ENCODE results near the gene PLRG1.
"Not testable (repeated sequence)": the region's sequence is repeated elsewhere in the genome, so short reads cannot be mapped to it uniquely, and the experiment has no call there.

PLRG1 gene

GRCh38 chr4:154549894-154550790 is at the start of gene PLRG1:
Gene PLRG1, minus strand, starts transcription at chr4:154550400. Its CDS starts 92 bp downstream, at chr4:154550308.
- DNase-seq (ENCODE audit: low spot score), result peak; percentile 84

DNA sequence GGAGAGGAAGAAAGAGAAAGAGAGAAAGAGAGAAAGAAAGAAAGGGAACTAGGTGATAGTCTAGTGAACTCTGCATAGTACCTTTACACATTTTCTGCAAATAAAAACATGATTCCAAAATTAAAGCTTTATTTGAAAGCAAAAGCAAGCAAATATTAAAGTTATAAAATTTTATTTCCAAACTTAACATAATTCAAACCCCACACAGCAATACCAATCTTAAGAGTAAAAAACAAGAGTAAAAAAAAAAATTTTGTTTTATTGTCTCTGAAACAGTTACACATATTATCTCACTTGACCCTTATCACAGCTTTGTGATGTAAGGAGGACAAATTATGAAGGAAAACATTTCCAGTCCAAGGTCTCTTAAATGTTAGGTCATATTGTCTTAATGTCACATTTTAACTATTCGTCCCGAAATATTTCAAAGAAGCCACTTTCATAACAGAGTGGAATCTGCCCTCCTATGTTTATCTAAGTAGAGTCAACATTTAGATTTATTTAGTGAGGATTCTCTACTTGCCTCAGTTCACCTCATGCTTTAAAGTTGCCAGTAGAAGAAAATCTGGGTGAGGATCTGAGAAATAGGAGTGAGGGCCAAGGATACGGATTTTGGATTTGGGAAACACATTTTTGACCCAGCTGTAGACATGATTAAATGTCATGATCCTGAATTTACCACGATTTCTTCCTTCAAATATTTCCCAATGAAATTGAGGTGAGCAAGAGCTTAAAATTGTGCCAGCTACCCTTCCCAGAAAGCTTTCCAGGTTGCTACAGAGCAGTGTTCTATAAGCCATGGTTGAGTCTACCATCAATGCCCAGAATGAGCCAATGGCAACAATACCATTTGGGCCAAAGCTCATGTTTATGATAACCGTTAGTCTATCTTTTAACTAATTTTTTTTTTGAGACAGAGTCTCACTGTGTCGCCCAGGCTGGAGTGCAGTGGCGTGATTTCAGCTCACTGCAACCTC is 47.9 kb upstream of the PLRG1 start:
- DNase-seq (ENCODE audit: low spot score), result no peak

- not testable (repeated sequence) for DNase-seq (ENCODE audit: low spot score)
Observed at GRCh38 chr4:154597281-154597680, 47.1 kb upstream of the PLRG1 start.

DNA sequence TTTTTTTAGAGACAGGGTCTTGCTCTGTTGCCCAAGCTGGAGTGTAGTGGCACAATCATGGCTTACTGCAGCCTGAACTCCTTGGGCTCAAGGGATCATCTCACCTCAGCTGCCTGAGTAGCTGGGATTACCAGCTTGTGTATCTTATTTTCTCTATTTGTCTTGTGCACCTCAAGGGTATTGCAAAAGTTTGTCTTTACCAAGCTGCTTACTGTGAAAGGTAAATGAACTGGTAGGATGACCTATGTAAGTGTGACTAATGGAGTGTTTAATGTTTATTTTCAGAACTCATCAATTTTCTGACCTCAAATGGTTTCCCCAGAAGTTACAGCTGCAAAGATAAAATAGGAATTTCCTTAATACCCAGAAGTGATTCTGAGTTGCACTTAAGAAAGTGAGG is 45.6 kb upstream of the PLRG1 start:
- no peak for DNase-seq (ENCODE audit: low spot score)

DNA sequence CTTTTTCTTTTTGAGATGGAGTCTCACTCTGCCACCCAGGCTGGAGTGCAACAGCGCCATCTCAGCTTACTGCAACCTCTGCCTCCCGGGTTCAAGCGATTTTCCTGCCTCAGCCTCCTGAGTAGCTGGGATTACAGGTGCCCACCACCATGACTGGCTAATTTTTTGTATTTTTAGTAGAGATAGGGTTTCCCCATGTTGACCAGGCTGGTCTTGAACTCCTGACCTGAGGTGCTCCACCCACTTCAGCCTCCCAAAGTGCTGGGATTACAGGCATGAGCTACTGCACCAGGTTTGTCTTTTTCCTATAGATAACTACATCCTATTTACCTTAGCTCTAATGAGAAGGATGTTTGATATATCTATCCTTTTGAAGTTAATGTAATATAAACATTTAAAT is 44.1 kb upstream of the PLRG1 start:
- DNase-seq (ENCODE audit: low spot score), result not testable (repeated sequence)

DNA sequence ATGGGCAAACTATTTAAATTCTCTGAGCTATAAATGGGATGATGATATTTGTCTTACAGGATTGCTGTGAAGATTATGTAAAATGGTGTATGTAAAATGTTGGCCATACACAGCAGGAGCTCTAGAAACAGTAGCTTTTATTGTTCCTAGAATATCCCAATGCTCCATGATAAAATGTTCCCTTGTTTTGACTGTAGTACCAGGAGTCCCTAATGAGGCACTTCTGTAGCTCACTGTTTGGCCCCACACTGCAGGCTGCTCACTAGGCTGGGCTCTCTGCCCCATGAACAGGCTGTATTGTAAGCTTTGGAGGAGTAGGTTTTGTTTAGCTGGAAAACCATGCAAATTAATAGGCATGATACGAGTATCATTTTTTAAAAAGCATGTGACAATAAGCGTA is 43.7 kb upstream of the PLRG1 start:
- no peak for DNase-seq (ENCODE audit: low spot score)

GRCh38 chr4:154591890-154592289 is 41.7 kb upstream of the PLRG1 start:
- DNase-seq (ENCODE audit: low spot score), result no peak

- no peak for DNase-seq (ENCODE audit: low spot score)
Observed at GRCh38 chr4:154590329-154591006, 40.3 kb upstream of the PLRG1 start, which contains the start of gene FGA. Gene FGA, minus strand, starts transcription at chr4:154590742. Its CDS starts 55 bp downstream, at chr4:154590687.

- DNase-seq (ENCODE audit: low spot score), result no peak
Observed at GRCh38 chr4:154589296-154590197, 39.3 kb upstream of the PLRG1 start.

- DNase-seq (ENCODE audit: low spot score), result no peak
Observed at GRCh38 chr4:154588198-154588597, 38.0 kb upstream of the PLRG1 start.

DNA sequence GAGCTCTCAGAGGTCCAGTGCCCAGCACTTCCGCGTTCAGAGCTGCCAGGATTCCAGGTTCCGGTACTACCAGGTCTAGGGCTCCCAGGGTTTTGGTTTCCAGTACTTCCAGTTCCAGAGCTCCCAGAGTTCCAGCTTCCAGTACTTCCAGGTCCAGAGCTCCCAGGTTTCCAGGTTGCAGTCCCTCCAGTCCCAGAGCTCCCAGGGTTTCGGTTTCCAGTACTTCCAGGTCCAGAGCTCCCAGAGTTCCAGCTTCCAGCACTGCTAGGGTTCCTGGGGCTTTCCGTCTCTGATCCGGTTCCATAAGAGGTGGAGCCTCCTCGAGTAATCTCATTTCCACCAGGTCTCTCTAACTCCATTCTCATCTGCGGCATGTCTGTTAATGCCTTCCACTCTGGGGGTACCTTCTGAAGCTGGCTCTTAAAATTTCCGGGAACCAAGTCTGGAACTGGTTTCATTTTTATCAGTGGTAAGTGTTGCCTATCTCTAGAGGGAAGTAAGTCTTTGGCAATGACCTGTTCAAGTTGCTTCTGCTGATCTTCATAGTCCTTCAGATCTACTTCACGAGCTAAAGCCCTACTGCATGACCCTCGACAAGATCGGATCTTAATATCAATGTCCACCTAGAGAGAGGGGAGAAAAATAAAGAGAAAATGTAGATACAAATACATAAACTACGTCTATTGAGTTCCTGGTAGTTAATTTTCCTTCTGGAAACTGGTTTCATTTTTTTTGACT is 36.3 kb upstream of the PLRG1 start:
- DNase-seq (ENCODE audit: low spot score), result no peak

DNA sequence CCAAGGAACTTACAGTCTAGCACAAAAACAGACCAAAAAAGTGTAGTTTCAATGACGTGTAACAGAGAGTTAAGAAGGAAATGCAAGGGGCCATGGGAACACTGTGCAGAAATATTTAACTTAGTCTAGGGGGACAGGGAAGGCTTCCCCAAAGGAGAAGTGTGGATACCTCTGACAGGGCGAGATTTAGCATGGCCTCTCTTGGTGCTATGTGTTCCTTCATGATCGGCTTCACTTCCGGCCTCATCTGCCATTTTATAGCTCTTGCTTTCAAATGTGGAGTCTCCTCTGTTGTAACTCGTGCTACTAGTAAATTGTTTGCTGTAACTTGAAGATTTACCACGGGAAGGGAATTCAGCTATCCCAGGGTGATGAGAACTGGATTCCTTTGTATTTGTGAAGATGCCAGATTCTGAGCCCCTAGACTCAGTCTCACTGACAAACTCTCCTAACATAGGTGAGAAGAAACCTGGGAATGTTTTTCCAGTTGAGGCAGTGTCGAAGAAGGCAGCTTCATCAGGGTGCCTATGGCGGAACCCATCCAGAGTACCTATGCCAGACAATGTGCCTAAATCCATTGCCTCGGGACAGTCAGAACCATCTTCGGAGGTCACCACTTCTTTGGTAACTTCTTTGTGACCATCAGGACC is 35.3 kb upstream of the PLRG1 start:
- DNase-seq (ENCODE audit: low spot score), result no peak

DNA sequence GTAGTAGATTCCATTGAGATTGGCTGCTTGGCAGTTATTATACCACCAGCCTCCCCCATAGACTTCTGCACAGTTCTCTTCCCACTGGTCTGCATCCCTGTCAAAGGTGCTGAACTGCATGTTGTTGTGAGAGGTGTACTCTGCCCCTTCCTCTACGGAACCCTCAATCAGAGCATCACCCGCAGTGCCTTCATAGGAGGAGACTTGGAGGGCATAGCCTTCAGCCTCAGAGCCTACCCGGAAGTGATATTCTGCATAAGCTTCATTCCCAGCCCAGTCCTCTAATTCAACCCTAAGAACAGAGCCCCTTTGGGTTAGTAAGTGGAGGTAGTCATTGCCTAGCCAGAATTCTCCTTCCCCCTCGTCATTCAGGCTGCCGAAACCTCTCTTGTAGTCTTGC is 34.1 kb upstream of the PLRG1 start:
- DNase-seq (ENCODE audit: low spot score), result no peak

GRCh38 chr4:154583677-154584076 is 33.5 kb upstream of the PLRG1 start:
- DNase-seq (ENCODE audit: low spot score), result no peak

DNA sequence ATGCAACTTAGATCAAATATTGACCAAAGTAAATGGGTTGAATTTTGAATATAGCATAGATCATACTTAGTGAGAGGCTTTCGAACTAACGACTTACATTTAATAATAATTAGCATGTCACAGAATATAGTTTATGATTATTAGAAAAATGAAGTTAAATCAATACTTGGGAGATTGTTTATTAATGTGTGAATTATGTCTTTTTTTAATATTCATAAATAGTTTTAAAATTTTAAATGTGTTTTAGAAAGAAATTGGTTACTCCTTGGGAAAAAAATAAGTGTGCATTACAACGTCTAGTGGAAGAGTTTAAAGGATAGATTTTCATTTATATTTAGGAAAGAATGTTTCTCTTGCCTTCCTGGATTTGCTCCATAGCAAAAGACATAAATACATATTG is 33.0 kb upstream of the PLRG1 start:
- DNase-seq (ENCODE audit: low spot score), result no peak

- no peak for DNase-seq (ENCODE audit: low spot score)
Observed at GRCh38 chr4:154582723-154583122, 32.5 kb upstream of the PLRG1 start.

DNA sequence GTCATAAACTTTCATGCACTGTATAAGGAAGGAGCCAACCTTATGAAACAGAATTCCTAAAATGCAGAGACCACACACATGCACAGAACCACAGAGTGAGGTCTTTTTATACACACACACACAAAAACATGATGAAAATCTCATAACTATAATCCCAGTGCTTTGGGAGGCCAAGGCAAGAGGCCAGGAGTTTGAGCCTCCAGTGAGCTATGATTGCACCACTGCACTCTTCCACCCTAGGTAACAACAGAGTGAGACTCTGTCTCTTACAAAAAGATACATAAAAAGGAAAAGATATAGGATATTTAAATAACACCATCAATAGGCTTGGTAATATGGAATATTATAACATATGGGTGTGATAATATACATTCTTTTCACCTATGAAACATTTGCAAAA is 29.7 kb upstream of the PLRG1 start:
- no peak for DNase-seq (ENCODE audit: low spot score)

GRCh38 chr4:154578919-154579318 is 28.7 kb upstream of the PLRG1 start:
- no peak for DNase-seq (ENCODE audit: low spot score)

DNA sequence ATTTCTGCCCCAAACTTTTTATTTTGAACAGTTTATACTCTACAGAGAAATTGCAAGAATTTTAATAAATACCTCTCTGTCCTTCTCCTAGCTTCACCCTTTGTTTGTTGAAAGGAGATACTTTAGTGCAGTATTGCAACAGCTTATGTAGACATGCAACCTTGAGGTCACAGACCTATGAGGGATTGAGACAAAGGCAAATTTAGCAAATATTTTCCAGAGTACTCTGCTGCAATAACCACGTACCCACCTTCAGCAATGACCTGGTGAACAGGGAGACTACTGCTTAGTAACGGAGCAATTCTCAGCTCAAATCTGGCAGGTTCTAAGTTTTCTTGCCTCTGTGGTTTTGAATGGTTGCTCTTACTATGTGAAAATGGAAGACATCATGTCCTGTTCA is 27.1 kb upstream of the PLRG1 start:
- DNase-seq (ENCODE audit: low spot score), result no peak

- DNase-seq (ENCODE audit: low spot score), result no peak
Observed at GRCh38 chr4:154574311-154574710, 24.1 kb upstream of the PLRG1 start.

All from hepatic stellate cell (primary cell).